H7 (cell line): ENCODE data around the gene PPP1R15B. TPM values are rescaled to one million over a fixed set of nuclear protein-coding genes. Genes with fewer than 3 reads are reported as not detected.
A peak's percentile ranks its signal among the peaks of the same experiment; 100 is the strongest.

Experiments
- DNase-seq: peaks from one replicate; pipeline ENCODE4 v3.0.0; 2012
- H3K27me3 ChIP-seq: 2 replicates; pipeline ENCODE4 v1.6.0; 2011; ENCODE audit warnings: mild to moderate bottlenecking, low read length; ENCODE audit not compliant: control insufficient read depth, insufficient read depth
- H3K36me3 ChIP-seq: replicated peaks from 2 replicates; pipeline ENCODE4 v1.5.1; 2011; ENCODE audit warnings: low read length; ENCODE audit not compliant: control insufficient read depth, insufficient read depth
- H3K4me3 ChIP-seq: 2 replicates; pipeline ENCODE4 v1.5.1; 2011; ENCODE audit warnings: low read depth, mild to moderate bottlenecking, control low read depth, low read length, moderate library complexity; ENCODE audit not compliant: insufficient read depth
- total RNA-seq: library from RNA; depleted of rRNA; stranded (reverse); fragments of >200 nt; shearing (Covaris generic); gene quantifications from 2 replicates; pipeline ENCODE4 v1.2.3, GENCODE V29; 2014

Gene PPP1R15B
- total RNA-seq, 1 experiment from 2014 or later = 37.1 TPM

GRCh38 chr1:204406621-204407020 lies 5.0 kb downstream of the PPP1R15B start:
- H3K36me3 ChIP-seq = peaks cover 18% of the 10 kb centered on the region

GRCh38 chr1:204405988-204406387 lies 5.6 kb downstream of the PPP1R15B start:
- no peak for DNase-seq
- no peak overlapping the region for H3K4me3 ChIP-seq
- H3K27me3 ChIP-seq = no peaks in the 10 kb centered on the region
- peaks cover 18% of the 10 kb centered on the region for H3K36me3 ChIP-seq

More at GRCh38 chr1:204406621-204407020, 5.0 kb downstream of the PPP1R15B start:
- no peak for DNase-seq
- no peak overlapping the region; the same call in 1 of the 2 replicates for H3K4me3 ChIP-seq
- no peaks in the 10 kb centered on the region for H3K27me3 ChIP-seq

GRCh38 chr1:204404629-204405028 lies 7.0 kb downstream of the PPP1R15B start:
- Histone ChIP-seq H3K36me3 (peaks cover 16% of the 10 kb centered on the region), H3K4me3 (no peak overlapping the region), H3K27me3 (no peaks in the 10 kb centered on the region)
- no peak for DNase-seq

- Histone ChIP-seq H3K36me3 (peaks cover 16% of the 10 kb centered on the region), H3K4me3 (no peak overlapping the region), H3K27me3 (no peaks in the 10 kb centered on the region)
- DNase-seq = no peak
These were observed 9.2 kb downstream of the PPP1R15B start for GRCh38 chr1:204402391-204402790.

GRCh38 chr1:204401730-204402129 lies 9.9 kb downstream of the PPP1R15B start:
- no peak for DNase-seq
- Histone ChIP-seq H3K27me3 (no peaks in the 10 kb centered on the region), H3K36me3 (peaks cover 16% of the 10 kb centered on the region), H3K4me3 (no peak overlapping the region)

- no peak overlapping the region for H3K4me3 ChIP-seq
- no peak for DNase-seq
- H3K27me3 ChIP-seq = no peaks in the 10 kb centered on the region
- H3K36me3 ChIP-seq = peaks cover 16% of the 10 kb centered on the region
These were observed 10.6 kb downstream of the PPP1R15B start for GRCh38 chr1:204400882-204401510.

- H3K36me3 ChIP-seq = no peaks in the 10 kb centered on the region
- no peak overlapping the region for H3K4me3 ChIP-seq
- H3K27me3 ChIP-seq = no peaks in the 10 kb centered on the region
- DNase-seq = peak; percentile 85
These were observed 13.2 kb downstream of the PPP1R15B start for GRCh38 chr1:204398197-204399125.

GRCh38 chr1:204396015-204396583 lies 15.5 kb downstream of the PPP1R15B start:
- Histone ChIP-seq H3K27me3 (no peaks in the 10 kb centered on the region), H3K36me3 (no peaks in the 10 kb centered on the region), H3K4me3 (no peak overlapping the region)
- DNase-seq = no peak

- DNase-seq = no peak
- Histone ChIP-seq H3K36me3 (no peaks in the 10 kb centered on the region), H3K27me3 (no peaks in the 10 kb centered on the region), H3K4me3 (no peak overlapping the region)
These were observed 20.0 kb downstream of the PPP1R15B start for GRCh38 chr1:204391629-204392028.

- Histone ChIP-seq H3K27me3 (no peaks in the 10 kb centered on the region), H3K4me3 (no peak overlapping the region), H3K36me3 (no peaks in the 10 kb centered on the region)
- no peak for DNase-seq
These were observed 20.7 kb downstream of the PPP1R15B start for GRCh38 chr1:204390751-204391466.

- Histone ChIP-seq H3K36me3 (no peaks in the 10 kb centered on the region), H3K27me3 (no peaks in the 10 kb centered on the region), H3K4me3 (no peak overlapping the region)
- no peak for DNase-seq
These were observed 25.9 kb downstream of the PPP1R15B start for GRCh38 chr1:204385727-204386126.

- DNase-seq = no peak
- no peaks in the 10 kb centered on the region for H3K36me3 ChIP-seq
- H3K27me3 ChIP-seq = peaks cover 7% of the 10 kb centered on the region
These were observed 26.8 kb downstream of the PPP1R15B start for GRCh38 chr1:204384636-204385352.

GRCh38 chr1:204383163-204383904 lies 28.3 kb downstream of the PPP1R15B start:
- Histone ChIP-seq H3K4me3 (no peak overlapping the region), H3K36me3 (no peaks in the 10 kb centered on the region), H3K27me3 (peaks cover 18% of the 10 kb centered on the region)
- no peak for DNase-seq

More at GRCh38 chr1:204384636-204385352, 26.8 kb downstream of the PPP1R15B start:
- H3K4me3 ChIP-seq = no peak overlapping the region
